ENCODE data around the gene CPED1.

DNA sequence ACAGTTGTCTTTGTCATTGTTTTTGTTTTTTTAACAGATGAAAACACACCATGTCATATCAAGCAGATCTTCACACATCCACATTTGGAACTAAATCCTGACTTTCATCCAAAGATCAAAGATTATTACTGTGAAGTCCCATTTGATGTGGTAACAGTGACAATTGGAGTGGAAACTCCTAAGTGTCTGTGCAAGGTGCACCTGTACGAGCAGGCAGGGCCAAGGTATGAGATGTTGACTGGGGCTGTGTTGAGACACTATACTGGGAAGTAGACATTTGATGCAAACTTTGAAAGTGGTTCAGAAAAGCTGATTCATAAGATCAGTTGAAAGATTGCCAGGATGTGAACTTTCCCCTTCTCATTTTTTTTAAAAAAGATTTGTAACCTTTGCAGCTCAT, 152.3 kb downstream of the CPED1 start:
- TF ChIP-seq CTCF (IDR thresholded peaks at IDR 0.05): no peak
- no peak for TF ChIP-seq ZFX (IDR thresholded peaks at IDR 0.05; ENCODE audit: borderline replicate concordance)

Data from 22Rv1 (cell line).